ENCODE measurements around the gene IPMK. TPM values are rescaled to one million over a fixed set of nuclear protein-coding genes. Genes with fewer than 3 reads are reported as not detected.

IPMK gene
- total RNA-seq = 1 to 10 TPM; 4.4 to 5.7 (median 4.6) TPM
- 8.3 TPM for total RNA-seq (2013)

- ATAC-seq (peak; percentile 73 to 91 (median 80)), DNase-seq (peak; percentile 97 to 98)
- Histone ChIP-seq H3K36me3 (ENCODE audit: control insufficient read depth, insufficient read depth, low read length) (no peaks in the 10 kb centered on the region), H3K27me3 (ENCODE audit: control insufficient read depth, insufficient read depth, low read length) (no peaks in the 10 kb centered on the region), H3K4me1 (ENCODE audit: control insufficient read depth, insufficient read depth, low read length) (peaks cover 21% of the 10 kb centered on the region), H3K9me3 (ENCODE audit: control insufficient read depth, insufficient read depth, low read length) (no peaks in the 10 kb centered on the region), H3K4me3 (ENCODE audit: low read length) (peak within 1 kb of the TSS; percentile 92), H3K27ac (ENCODE audit: low read length) (peak within 1 kb of the TSS; percentile 96)
- H3K4me1 Mint-ChIP-seq = peaks cover 47 to 50% of the 10 kb centered on the region in 2 donors
- peak within 1 kb of the TSS; percentile 96 to 99 for H3K27ac Mint-ChIP-seq
- no peaks in the 10 kb centered on the region for H3K9me3 Mint-ChIP-seq
- no peaks in the 10 kb centered on the region for H3K27me3 Mint-ChIP-seq (ENCODE audit: low read depth in 2 of 2)
- no peak for TF ChIP-seq CTCF (IDR thresholded peaks at IDR 0.05)
- WGBS (ENCODE audit: insufficient coverage) = under 1% methylated on average over 76 of the region's 76 CpGs
- no peaks in the 10 kb centered on the region for H3K36me3 Mint-ChIP-seq
- H3K4me3 Mint-ChIP-seq = peak within 1 kb of the TSS; percentile 96
- intact Hi-C loops (cut with micrococcal nuclease) = loop anchor here (1.0 to 10.0 kb wide), 3 partner anchors 67 to 1639 kb away; partner anchors contain the start of genes CCDC6, TFAM and UBE2D1
These were observed at the start of gene IPMK for GRCh38 chr10:58267713-58268453. IPMK (minus strand) TSS chr10:58267894; CDS start chr10:58267611, 283 bp downstream.

GRCh38 chr10:58316874-58317273 is 49.2 kb upstream of the IPMK start:
- Histone ChIP-seq H3K27me3 (ENCODE audit: control insufficient read depth, insufficient read depth, low read length) (no peaks in the 10 kb centered on the region), H3K9me3 (ENCODE audit: control insufficient read depth, insufficient read depth, low read length) (no peaks in the 10 kb centered on the region), H3K4me1 (ENCODE audit: control insufficient read depth, insufficient read depth, low read length) (no peaks in the 10 kb centered on the region), H3K4me3 (ENCODE audit: low read length) (no peak overlapping the region), H3K36me3 (ENCODE audit: control insufficient read depth, insufficient read depth, low read length) (no peaks in the 10 kb centered on the region), H3K27ac (ENCODE audit: low read length) (no peak overlapping the region)
- TF ChIP-seq CTCF (IDR thresholded peaks at IDR 0.05) = no peak
- no peaks in the 10 kb centered on the region for H3K9me3 Mint-ChIP-seq
- intact Hi-C loops (cut with micrococcal nuclease) = no loop called here
- no peaks in the 10 kb centered on the region for H3K4me1 Mint-ChIP-seq
- ATAC-seq (no peak), DNase-seq (no peak)
- H3K4me3 Mint-ChIP-seq = no peak overlapping the region
- H3K27ac Mint-ChIP-seq = no peak overlapping the region
- no peaks in the 10 kb centered on the region for H3K36me3 Mint-ChIP-seq
- H3K27me3 Mint-ChIP-seq (ENCODE audit: low read depth in 2 of 2) = peaks cover 2 to 8% of the 10 kb centered on the region in 2 donors

- Mint-ChIP-seq H3K36me3 (no peaks in the 10 kb centered on the region), H3K4me1 (no peaks in the 10 kb centered on the region), H3K4me3 (no peak overlapping the region), H3K27ac (no peak overlapping the region), H3K9me3 (no peaks in the 10 kb centered on the region), H3K27me3 (ENCODE audit: low read depth in 2 of 2) (peaks cover 5 to 23% of the 10 kb centered on the region in 2 donors)
- Histone ChIP-seq H3K4me1 (ENCODE audit: control insufficient read depth, insufficient read depth, low read length) (no peaks in the 10 kb centered on the region), H3K27me3 (ENCODE audit: control insufficient read depth, insufficient read depth, low read length) (peaks cover 3% of the 10 kb centered on the region), H3K9me3 (ENCODE audit: control insufficient read depth, insufficient read depth, low read length) (no peaks in the 10 kb centered on the region), H3K27ac (ENCODE audit: low read length) (no peak overlapping the region), H3K36me3 (ENCODE audit: control insufficient read depth, insufficient read depth, low read length) (no peaks in the 10 kb centered on the region), H3K4me3 (ENCODE audit: low read length) (no peak overlapping the region)
- intact Hi-C loops (cut with micrococcal nuclease) = no loop called here
- DNase-seq (no peak), ATAC-seq (no peak)
- TF ChIP-seq CTCF (IDR thresholded peaks at IDR 0.05) = no peak
These were observed 43.3 kb upstream of the IPMK start for GRCh38 chr10:58311026-58311425.

- Mint-ChIP-seq H3K27me3 (ENCODE audit: low read depth in 2 of 2) (peaks cover 12 to 23% of the 10 kb centered on the region in 2 donors), H3K9me3 (no peaks in the 10 kb centered on the region), H3K4me3 (no peak overlapping the region), H3K27ac (no peak overlapping the region), H3K4me1 (no peaks in the 10 kb centered on the region), H3K36me3 (no peaks in the 10 kb centered on the region)
- DNase-seq (no peak), ATAC-seq (no peak)
- H3K27me3 ChIP-seq (ENCODE audit: control insufficient read depth, insufficient read depth, low read length) = peaks cover 7% of the 10 kb centered on the region
- no peaks in the 10 kb centered on the region for H3K4me1 ChIP-seq (ENCODE audit: control insufficient read depth, insufficient read depth, low read length)
- intact Hi-C loops (cut with micrococcal nuclease) = no loop called here
- no peak overlapping the region for H3K27ac ChIP-seq (ENCODE audit: low read length)
- no peaks in the 10 kb centered on the region for H3K36me3 ChIP-seq (ENCODE audit: control insufficient read depth, insufficient read depth, low read length)
- H3K9me3 ChIP-seq (ENCODE audit: control insufficient read depth, insufficient read depth, low read length) = no peaks in the 10 kb centered on the region
- 93% methylated on average over 3 of the region's 3 CpGs for WGBS (ENCODE audit: insufficient coverage)
- no peak for TF ChIP-seq CTCF (IDR thresholded peaks at IDR 0.05)
- H3K4me3 ChIP-seq (ENCODE audit: low read length) = no peak overlapping the region
These were observed 40.0 kb upstream of the IPMK start for GRCh38 chr10:58307676-58308075.

All from natural killer cell (primary cell).